H9 (cell line): ENCODE results near the gene GNAT3. TPM values are rescaled to one million over a fixed set of nuclear protein-coding genes. Genes with fewer than 3 reads are reported as not detected.

Experiments
- DNase-seq: peaks from one replicate; pipeline ENCODE4 v3.0.0-alpha.2; 2017
- H2AFZ ChIP-seq: one replicate; pipeline ENCODE4 v1.6.1; 2013; ENCODE audit warnings: mild to moderate bottlenecking, low read length, control low read depth, moderate library complexity
- H2AK5ac ChIP-seq: 2 replicates; pipeline ENCODE4 v1.6.1; 2013; ENCODE audit warnings: low read length, control low read depth, mixed read lengths; ENCODE audit not compliant: insufficient read length
- H2BK120ac ChIP-seq: one replicate; pipeline ENCODE4 v1.6.1; 2013; ENCODE audit warnings: low read depth, mild to moderate bottlenecking, low read length, control low read depth, inconsistent platforms; ENCODE audit not compliant: poor library complexity, severe bottlenecking
- H2BK12ac ChIP-seq: 2 replicates; pipeline ENCODE4 v1.6.1; 2013; ENCODE audit warnings: low read length, control low read depth, mixed read lengths, low read depth; ENCODE audit not compliant: insufficient read length
- H2BK15ac ChIP-seq: 2 replicates; pipeline ENCODE4 v1.6.1; 2013; ENCODE audit warnings: low read depth, low read length, control low read depth
- H2BK20ac ChIP-seq: one replicate; pipeline ENCODE4 v1.6.1; 2013; ENCODE audit warnings: low read depth, mild to moderate bottlenecking, low read length, control low read depth, inconsistent platforms; ENCODE audit not compliant: poor library complexity, severe bottlenecking
- H2BK5ac ChIP-seq: 2 replicates; pipeline ENCODE4 v1.6.1; 2013; ENCODE audit warnings: low read length, control low read depth, mixed read lengths; ENCODE audit not compliant: insufficient read length
- H3K14ac ChIP-seq: 2 replicates; pipeline ENCODE4 v1.6.1; 2013; ENCODE audit warnings: low read length, control low read depth; ENCODE audit not compliant: insufficient read depth
- H3K18ac ChIP-seq: 2 replicates; pipeline ENCODE4 v1.6.1; 2013; ENCODE audit warnings: low read depth, mild to moderate bottlenecking, mixed read lengths, low read length, control low read depth; ENCODE audit not compliant: insufficient read length
- H3K23ac ChIP-seq: 2 replicates; pipeline ENCODE4 v1.6.1; 2013; ENCODE audit warnings: low read length, control low read depth, mixed read lengths, low read depth; ENCODE audit not compliant: insufficient read length
- H3K23me2 ChIP-seq: 2 replicates; pipeline ENCODE4 v1.6.1; 2013; ENCODE audit warnings: low read depth, mild to moderate bottlenecking, mixed read lengths, low read length, control low read depth; ENCODE audit not compliant: insufficient read length, poor library complexity, severe bottlenecking
- H3K27ac ChIP-seq: 2 replicates; pipeline ENCODE4 v1.5.1; 2013; ENCODE audit warnings: low read length, control low read depth, mixed read lengths, low read depth; ENCODE audit not compliant: insufficient read length
- H3K27me3 ChIP-seq: 2 replicates; pipeline ENCODE4 v1.6.1; 2013; ENCODE audit warnings: low read length, control low read depth, inconsistent platforms; ENCODE audit not compliant: insufficient read depth
- H3K4ac ChIP-seq: 2 replicates; pipeline ENCODE4 v1.6.1; 2013; ENCODE audit warnings: low read depth, mild to moderate bottlenecking, control low read depth, inconsistent platforms, low read length, moderate library complexity
- H3K4me1 ChIP-seq: 2 replicates; pipeline ENCODE4 v1.6.1; 2013; ENCODE audit warnings: low read length, control low read depth, inconsistent platforms; ENCODE audit not compliant: insufficient read depth
- H3K4me2 ChIP-seq: 2 replicates; pipeline ENCODE4 v1.6.1; 2013; ENCODE audit warnings: low read length, control low read depth, mixed read lengths; ENCODE audit not compliant: insufficient read length, insufficient read depth
- H3K56ac ChIP-seq: 2 replicates; pipeline ENCODE4 v1.6.1; 2013; ENCODE audit warnings: low read depth, mild to moderate bottlenecking, mixed read lengths, low read length, control low read depth; ENCODE audit not compliant: insufficient read length
- H3K79me1 ChIP-seq: 2 replicates; pipeline ENCODE4 v1.6.1; 2013; ENCODE audit warnings: low read depth, mild to moderate bottlenecking, moderate library complexity, low read length, control low read depth, inconsistent platforms; ENCODE audit not compliant: insufficient read depth, poor library complexity, severe bottlenecking
- H3K79me2 ChIP-seq: 2 replicates; pipeline ENCODE4 v1.6.1; 2013; ENCODE audit warnings: low read length, control low read depth, inconsistent platforms; ENCODE audit not compliant: insufficient read depth
- H3K9ac ChIP-seq: 2 replicates; pipeline ENCODE4 v1.6.1; 2013; ENCODE audit warnings: low read length, control low read depth, mixed read lengths; ENCODE audit not compliant: insufficient read length; ENCODE audit errors: extremely low read depth
- H3K9me3 ChIP-seq: one replicate; pipeline ENCODE4 v1.6.1; 2013; ENCODE audit warnings: low read depth, low read length, inconsistent platforms; ENCODE audit not compliant: control insufficient read depth
- H3T11ph ChIP-seq: one replicate; pipeline ENCODE4 v1.6.1; 2013; ENCODE audit warnings: mild to moderate bottlenecking, low read length, control low read depth, inconsistent platforms
- H4K20me1 ChIP-seq: one replicate; pipeline ENCODE4 v1.6.1; 2013; ENCODE audit not compliant: control insufficient read depth, insufficient read length, insufficient read depth
- H4K5ac ChIP-seq: 2 replicates; pipeline ENCODE4 v1.6.1; 2013; ENCODE audit warnings: low read depth, mild to moderate bottlenecking, mixed read lengths, low read length, control low read depth; ENCODE audit not compliant: insufficient read length
- H4K8ac ChIP-seq: replicated peaks from 2 replicates; pipeline ENCODE4 v1.6.1; 2013; ENCODE audit warnings: low read length, control low read depth, mixed read lengths, low read depth; ENCODE audit not compliant: insufficient read length
- H4K91ac ChIP-seq: 2 replicates; pipeline ENCODE4 v1.6.1; 2013; ENCODE audit warnings: low read depth, mild to moderate bottlenecking, moderate library complexity, mixed read lengths, low read length, control low read depth; ENCODE audit not compliant: insufficient read length
- H3K27ac Mint-ChIP-seq, 3 experiments: 2 replicates in 2 of 3; 3 replicates in 1 of 3; pipeline ENCODE4 v1.8.0; 2020 to 2021; ENCODE audit warnings: mixed read lengths in 3 of 3, mild to moderate bottlenecking in 1 of 3, moderate library complexity in 1 of 3
- H3K27me3 Mint-ChIP-seq: 2 replicates; pipeline ENCODE4 v1.8.0; 2021; ENCODE audit warnings: low read depth, mild to moderate bottlenecking, moderate library complexity, mixed read lengths
- H3K36me3 Mint-ChIP-seq, 3 experiments: 2 replicates in 2 of 3; 3 replicates in 1 of 3; pipeline ENCODE4 v1.8.0; 2020 to 2021; ENCODE audit warnings: low read depth in 3 of 3, mixed read lengths in 3 of 3; ENCODE audit not compliant: insufficient read depth in 1 of 3
- H3K4me1 Mint-ChIP-seq, 2 experiments: 2 replicates each; pipeline ENCODE4 v1.8.0; 2020; ENCODE audit warnings: mixed read lengths in 2 of 2
- H3K4me3 Mint-ChIP-seq, 2 experiments: 2 replicates in 1 of 2; 3 replicates in 1 of 2; pipeline ENCODE4 v1.8.0; 2020 to 2021; ENCODE audit warnings: mild to moderate bottlenecking in 2 of 2, mixed read lengths in 2 of 2, moderate library complexity in 1 of 2
- H3K9me3 Mint-ChIP-seq, 2 experiments: 2 replicates in 1 of 2; 3 replicates in 1 of 2; pipeline ENCODE4 v1.8.0; 2020; ENCODE audit warnings: mild to moderate bottlenecking in 2 of 2, mixed read lengths in 2 of 2, moderate library complexity in 1 of 2
- CTCF ChIP-seq: fragments of 200-600 bp; sonication (generic); conservative IDR thresholded peaks from 3 replicates; pipeline ENCODE4 v1.8.0; 2021; ENCODE audit warnings: antibody characterized with exemption, mild to moderate bottlenecking
- WGBS: extraction: QIAGEN DNeasy Blood & Tissue Kit; methylation state at CpG from one replicate; pipeline ENCODE4 v1.1.7; 2013; ENCODE audit warnings: missing lambda C conversion rate, low lambda C conversion rate, mixed read lengths; ENCODE audit not compliant: insufficient read length; ENCODE audit errors: extremely low coverage; 5-methylcytosine and 5-hydroxymethylcytosine counted together
- total RNA-seq: library from RNA; stranded (reverse); gene quantifications from 2 replicates; pipeline ENCODE4 v1.2.1, GENCODE V29; 2021

GNAT3 gene
- total RNA-seq, 1 experiment from 2014 or later: not detected

DNA sequence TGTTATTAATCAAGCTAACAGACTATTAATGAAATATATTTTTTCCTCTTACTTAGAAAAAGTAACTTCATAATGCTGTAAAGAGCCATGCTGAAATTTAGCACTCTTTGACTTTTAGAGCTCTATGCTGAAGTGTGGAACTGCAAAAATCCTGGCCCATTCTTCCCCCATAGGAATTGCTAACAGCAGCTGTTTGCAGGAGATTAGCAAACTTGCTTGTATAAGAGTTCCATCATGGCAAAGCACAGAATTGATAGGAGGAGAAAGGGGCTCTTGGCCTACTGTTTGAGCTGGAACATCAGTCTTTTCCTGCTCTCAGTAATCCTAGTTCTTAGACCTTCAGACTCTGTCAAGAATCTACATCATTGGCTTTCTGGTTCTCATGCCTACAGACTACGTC is 18.3 kb upstream of the GNAT3 start:
- Histone ChIP-seq H2AK5ac (no peak overlapping the region), H4K91ac (no peak overlapping the region), H2BK15ac (no peak overlapping the region), H3T11ph (no peak overlapping the region), H2BK20ac (no peak overlapping the region), H3K4me2 (no peak overlapping the region), H3K4ac (no peak overlapping the region), H3K79me1 (no peaks in the 10 kb centered on the region), H3K56ac (no peak overlapping the region), H3K9me3 (no peaks in the 10 kb centered on the region), H3K27ac (no peak overlapping the region), H2BK12ac (no peak overlapping the region), H2BK120ac (no peak overlapping the region), H3K14ac (no peak overlapping the region), H3K9ac (no peak overlapping the region), H4K5ac (no peak overlapping the region), H2AFZ (no peak overlapping the region), H4K20me1 (no peaks in the 10 kb centered on the region), H3K4me1 (no peaks in the 10 kb centered on the region), H4K8ac (no peak overlapping the region), H3K23me2 (no peaks in the 10 kb centered on the region), H3K18ac (no peak overlapping the region), H3K79me2 (no peaks in the 10 kb centered on the region), H3K27me3 (no peaks in the 10 kb centered on the region), H3K23ac (no peak overlapping the region), H2BK5ac (no peak overlapping the region)
- Mint-ChIP-seq H3K27ac (no peak overlapping the region), H3K9me3 (peaks cover 8 to 10% of the 10 kb centered on the region in 2 experiments; a peak in 3 of 5 replicates), H3K36me3 (peaks cover 9 to 14% (median 9%) of the 10 kb centered on the region in 3 experiments), H3K27me3 (no peaks in the 10 kb centered on the region), H3K4me3 (no peak overlapping the region), H3K4me1 (peaks cover 3 to 11% of the 10 kb centered on the region in 2 experiments; a peak in 3 of 4 replicates)
- no peak for DNase-seq
- no peak for TF ChIP-seq CTCF
- no CpG with 5 or more reads among the region's 1 CpG for WGBS
